NCI-H1048 (cell line): ENCODE data around the gene STK11.

Source experiments
- DNase-seq: peaks from one replicate; lab custom pipeline; 2025; lab: John Stamatoyannopoulos, UW

The STK11 gene

DNA sequence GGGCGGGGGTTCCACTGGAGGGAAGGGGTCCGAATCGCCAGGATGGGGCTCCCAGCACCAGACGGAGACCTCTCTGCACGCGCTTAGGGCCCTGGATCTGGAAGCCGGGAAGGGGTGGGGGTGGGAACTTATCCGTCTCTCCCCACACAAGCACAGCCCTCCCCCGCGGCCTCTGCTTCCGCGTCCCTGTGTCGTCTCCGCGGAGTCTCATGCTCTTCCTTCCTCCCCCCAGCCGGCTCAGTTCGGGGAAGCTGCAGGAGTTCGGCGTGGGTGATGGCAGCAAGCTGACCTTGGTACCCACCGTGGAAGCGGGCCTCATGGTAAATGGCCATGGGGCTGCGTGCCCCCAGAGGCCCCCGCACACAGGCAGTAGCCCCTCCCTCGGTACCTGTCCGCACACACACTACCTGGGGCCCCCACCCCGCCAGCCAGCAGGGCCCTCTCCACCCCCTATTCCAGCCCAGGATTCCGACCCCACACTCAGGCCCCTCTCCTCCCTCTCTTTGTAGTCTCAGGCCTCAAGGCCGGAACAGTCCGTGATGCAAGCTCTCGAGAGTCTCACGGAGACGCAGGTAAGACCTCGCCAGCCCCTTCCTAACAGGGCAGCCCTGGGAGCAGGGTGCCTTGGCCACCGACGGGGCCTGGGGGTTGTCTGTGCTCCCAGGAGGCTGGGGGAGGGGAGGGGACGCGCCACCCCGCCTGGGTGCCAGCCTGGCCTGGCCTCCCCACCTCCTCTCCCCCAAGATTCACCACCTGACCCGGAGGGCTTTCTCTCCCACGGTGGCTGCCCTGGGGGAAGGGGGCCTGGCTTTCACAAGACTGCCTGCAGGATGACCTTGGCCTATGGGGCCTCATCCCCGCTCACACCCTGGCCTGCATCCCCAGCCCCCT lies 46.0 kb downstream of the STK11 start:
- DNase-seq = no peak

DNA sequence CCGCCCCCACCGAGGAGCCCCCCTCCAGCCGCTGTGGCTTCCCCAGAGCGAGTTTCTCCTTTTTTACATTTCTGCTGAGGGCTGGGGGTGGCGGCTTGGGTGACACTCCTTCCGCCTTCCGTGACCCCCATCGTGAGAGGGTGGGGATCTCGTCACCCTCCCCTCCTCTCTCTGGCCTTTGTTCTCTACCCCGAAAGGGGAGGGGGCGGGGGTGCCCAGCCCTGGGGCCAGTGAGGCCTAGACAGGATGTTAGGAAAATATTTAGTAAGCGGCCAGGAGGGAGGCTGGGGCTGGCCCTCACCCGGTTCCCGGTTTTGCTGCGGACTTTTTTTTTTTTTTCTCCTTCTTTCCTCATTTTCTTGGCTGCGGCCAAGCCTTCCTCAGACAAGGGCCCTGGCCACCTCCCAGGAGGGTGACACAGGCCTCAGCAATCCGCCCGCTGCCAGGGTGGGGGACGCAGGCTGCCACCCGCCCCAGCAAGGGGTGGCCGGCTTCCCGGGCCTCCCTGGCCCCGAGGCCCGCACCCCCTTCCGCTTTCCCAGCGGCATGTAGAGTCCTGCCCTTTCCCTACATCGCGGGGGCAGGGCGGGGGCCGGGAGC lies 46.7 kb downstream of the STK11 start:
- DNase-seq = no peak

DNA sequence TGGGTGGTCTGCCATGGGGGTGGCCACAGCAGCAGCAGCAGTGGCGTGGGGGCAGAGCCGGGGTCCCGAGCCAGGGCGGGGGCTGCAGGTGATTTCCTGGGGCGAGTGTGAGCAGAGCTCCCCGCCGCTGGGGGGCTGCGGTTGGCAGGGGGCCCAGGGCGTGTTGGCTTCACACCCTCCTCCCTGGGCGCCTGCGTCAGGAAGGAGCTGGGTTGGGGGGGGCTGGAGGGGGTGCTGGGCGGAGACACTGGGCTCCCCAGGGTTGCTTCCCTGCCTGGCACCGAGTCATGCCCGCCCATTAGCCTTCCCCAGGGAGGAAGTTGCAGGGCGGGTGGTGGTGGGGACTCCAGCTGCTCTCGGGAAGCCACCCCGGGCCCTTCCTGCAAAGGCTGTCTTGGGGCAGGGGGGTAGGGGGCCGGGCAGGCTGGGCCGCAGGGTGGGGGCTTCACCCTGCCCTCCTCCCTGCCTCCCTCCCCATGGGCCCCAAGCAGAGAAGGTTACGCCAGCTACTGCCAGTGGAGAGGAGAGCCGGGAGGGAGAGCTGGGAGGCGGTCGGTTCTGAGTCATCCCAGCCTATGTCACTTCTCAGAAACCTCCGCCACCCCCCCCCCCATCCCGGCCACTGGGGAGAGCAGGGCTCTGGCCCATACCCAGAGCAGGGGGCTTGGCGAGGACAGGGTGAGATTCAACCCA lies 47.4 kb downstream of the STK11 start:
- no peak for DNase-seq

DNA sequence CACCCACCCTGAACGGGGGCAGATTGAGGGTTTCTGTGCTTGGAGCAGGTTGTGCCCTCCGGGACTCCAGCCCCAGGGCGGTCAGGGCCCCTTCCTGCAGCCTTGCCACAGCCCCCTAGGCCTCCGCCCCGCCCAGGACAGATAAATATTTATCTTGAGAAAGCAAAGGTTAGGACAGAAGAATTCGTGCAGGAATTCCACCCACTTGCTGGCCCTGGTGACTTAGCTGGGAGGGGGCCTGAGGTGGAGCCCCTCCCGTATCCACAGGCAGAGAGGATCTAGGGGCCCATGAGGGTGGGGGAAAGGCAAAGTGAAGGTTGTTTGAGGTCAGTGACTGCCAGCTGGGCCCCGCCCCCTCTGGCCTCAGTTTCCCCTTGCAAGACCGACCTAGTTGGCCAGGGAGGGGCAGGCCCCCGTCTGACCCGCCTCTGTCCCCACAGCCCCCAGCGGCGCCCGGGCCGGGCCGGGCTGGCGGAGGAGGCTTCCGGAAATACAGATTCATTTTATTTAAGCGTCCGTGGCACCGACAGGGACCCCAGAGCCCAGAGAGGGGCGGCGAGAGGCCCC lies 48.0 kb downstream of the STK11 start:
- DNase-seq = no peak

DNA sequence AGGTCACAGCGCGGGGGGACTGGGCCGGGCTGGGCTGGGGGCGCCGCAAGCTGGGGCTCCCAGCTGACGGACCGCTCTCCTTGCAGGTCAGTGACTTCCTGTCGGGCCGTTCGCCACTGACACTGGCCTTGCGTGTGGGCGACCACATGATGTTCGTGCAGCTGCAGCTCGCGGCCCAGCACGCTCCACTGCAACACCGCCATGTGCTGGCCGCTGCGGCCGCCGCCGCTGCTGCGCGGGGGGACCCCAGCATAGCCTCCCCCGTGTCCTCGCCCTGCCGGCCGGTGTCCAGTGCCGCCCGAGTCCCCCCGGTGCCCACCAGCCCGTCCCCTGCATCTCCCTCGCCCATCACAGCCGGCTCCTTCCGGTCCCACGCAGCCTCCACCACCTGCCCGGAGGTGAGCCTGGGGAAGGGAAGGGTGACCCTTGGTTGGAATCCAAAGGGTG lies 48.5 kb downstream of the STK11 start:
- no peak for DNase-seq

DNA sequence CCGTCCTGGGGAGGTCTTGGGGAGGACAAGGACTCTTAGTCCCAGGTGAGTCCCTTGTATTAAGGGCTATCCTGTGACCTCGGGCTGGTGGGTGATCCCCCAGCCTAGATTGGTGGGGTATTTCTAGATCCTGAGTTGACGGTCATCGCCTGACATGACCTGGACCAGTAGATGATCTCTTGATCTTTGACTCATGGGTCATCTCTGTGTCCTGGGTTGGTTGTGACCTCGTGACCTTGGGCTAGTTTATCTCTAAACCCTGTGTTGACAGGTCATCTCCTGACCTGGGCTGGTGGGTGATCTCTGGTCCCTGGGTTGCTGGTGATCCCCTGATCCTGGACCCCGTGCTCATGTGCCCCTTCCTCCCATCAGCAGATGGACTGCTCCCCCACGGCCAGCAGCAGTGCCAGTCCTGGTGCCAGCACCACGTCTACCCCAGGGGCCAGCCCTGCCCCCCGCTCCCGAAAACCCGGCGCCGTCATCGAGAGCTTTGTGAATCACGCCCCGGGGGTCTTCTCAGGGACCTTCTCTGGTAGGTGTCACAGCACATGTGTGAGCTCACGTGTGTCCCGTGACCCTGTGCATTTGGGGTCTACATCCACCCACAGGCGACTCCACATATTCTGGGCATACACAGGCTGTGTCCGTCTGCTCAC lies 49.1 kb downstream of the STK11 start:
- no peak for DNase-seq

DNA sequence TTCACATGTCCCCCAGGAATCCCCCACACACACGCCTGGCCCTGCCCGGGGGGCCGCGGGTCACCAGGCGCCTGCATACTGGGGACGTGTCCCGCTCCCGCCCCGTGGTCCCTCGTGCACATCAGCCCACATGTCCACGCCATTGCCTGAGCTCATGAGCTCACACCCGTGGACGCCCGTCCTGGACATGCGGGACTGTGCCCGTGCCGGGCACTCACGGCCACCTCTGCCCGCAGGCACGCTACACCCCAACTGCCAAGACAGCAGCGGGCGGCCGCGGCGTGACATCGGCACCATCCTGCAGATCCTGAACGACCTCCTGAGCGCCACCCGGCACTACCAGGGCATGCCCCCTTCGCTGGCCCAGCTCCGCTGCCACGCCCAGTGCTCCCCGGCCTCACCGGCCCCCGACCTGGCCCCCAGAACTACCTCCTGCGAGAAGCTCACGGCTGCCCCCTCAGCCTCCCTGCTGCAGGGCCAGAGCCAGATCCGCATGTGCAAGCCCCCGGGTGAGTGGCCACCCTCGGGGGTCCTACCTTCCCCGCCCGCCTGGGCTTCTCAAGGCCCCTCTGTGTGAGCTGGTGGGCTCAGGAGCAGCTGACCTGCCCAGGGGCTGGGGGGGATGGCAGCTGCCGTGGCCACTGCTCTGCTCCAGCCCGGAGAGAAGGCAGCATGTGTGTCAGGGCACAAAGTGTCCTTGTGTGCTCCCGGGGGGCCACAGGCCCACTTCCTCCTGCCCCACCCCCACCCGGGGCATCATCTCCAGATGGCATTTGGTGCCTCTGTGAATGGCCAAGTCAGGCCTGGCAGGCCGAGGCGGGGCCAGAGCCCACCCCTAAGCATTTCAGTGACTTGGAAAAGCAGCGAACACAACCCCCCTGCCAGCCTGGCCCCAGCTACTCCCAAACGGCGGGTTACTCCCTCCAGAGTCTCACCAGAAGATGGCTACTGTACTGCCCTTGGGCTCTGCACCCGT lies 49.9 kb downstream of the STK11 start:
- no peak for DNase-seq

DNA sequence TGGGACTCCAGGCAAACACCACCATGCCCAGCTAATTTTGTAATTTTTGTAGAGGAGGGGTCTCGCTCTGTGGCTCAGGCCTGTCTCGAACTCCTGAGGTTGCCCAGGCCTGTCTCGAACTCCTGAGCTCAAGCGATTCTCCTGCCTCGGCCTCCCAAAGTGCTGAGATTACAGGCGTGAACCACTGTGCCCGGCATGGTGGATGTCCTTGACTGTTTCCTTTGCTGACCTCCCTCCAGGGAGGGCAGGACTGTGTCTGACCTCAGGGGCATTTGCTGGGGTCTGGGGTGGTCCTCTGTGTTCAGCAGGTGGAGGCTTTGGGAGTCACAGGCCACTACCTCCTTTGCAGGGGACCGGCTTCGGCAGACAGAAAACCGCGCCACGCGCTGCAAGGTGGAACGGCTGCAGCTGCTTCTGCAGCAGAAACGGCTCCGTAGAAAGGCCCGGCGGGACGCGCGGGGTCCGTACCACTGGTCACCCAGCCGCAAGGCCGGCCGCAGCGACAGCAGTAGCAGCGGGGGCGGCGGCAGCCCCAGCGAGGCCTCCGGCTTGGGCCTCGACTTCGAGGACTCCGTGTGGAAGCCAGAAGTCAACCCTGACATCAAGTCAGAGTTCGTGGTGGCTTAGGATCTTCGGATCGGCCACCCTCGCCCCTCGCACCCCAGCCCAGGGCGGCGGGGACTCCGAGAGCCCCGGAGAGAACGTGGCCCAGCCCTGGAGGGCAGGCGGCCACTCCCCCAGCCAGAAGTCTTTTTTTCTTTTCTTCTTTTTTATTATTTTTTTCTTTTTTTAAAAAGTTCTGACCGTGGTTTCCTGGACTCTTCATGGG lies 51.3 kb downstream of the STK11 start:
- no peak for DNase-seq

DNA sequence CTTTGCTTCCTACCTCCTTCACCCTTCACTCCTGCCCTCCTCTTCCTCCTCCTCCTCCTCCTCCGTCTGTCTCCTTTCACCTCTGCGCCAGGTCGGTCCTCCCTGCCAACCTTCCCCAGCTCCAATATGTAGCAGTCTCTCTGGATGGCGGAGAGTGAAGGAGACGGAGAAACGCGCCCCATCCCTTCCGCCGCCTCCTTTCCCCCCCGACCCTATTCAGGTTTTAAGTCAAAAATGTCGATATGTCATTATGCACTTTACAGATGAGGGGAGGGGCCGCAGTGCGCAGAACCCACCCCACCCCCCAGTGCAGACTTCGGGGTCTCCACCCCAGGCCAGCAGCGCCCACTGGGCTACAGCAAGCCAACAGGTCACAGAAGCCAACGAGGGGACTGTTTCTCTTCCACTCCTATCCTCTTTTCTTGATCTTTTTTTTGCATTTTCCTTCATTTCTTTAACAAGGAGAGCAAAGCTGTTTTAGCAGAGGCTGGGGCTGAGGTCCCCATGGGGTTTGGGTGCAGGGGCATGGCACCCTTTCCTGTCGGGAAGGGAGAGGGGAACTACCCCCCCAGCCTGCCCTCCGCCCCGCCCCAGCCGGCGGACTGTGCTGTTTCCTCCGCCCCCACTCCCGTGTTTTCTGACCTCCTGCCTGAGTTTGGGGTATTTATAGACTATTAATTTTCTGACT lies 52.0 kb downstream of the STK11 start:
- no peak for DNase-seq

DNA sequence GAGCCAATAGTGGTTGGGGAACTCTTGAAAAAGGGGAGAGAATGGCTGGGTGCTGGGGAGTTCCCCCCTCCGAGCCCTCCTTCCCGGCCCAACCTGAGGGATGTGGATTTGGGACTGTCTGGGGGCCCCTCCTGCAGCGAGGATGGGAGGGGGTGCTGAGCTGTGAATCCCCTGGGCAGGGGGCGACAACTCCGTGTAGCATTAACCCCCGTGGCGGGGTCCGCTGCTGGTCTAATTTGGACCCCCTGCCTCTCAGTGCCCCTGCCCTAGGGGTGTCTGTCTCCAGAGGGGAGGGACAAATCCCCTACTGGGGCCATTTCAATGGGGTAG lies 52.5 kb downstream of the STK11 start:
- no peak for DNase-seq

DNA sequence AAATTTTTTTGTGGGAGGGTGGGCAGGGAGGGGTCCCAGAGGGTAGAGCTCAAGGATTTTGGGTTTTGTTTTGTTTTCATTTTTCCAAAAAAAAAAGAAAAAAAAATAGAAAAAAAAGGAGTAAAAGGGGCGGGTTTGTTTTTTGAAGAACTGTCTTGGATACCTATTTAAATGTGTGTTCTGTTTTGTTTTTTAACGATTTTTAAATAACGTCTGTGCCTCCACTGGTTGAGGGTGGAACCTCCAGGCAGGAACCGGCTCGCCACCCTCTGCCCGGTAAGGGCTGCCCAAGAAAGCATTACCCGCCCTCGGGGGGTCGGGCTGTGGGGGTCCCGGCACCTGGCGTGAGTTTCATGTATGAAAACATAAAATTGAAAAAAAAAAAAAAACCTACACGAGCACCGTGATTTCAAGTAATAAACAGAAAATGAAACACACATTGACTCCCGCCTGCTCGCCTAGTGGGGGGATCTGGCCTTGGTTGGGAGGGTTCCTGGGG lies 53.2 kb downstream of the STK11 start:
- DNase-seq = no peak

DNA sequence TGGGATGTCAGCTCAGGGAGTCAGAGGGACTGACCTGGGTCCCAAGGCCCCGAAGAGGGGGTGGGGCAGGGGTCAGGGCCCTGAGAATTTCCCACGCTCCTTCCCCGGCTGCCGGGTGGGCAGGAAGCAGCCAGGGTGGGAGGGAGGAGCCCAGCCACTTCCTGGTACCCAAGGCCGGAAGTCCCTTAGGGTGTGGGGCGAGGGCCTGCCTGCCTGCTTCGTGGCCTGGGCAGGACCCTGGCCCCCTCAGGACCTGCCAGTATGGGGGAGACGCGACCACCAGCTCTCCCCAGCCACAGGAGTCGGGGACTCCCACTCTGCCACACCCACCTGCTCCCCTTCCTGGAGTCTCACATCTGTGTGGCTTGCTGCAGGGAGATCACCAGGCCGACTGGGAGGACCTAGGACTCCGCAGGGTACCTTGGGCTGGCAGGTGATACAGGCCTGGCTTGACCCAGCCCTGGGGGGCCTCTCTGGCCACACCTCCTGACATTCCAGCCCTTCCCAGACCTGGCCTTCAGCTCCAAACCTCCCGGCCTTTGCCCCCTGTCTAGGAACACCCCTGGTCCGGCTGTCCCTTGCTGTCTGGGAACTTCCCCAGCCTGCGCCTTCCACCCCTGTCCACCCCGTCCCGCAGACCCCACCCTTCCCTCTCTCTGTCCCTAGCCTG lies 53.8 kb downstream of the STK11 start:
- DNase-seq = no peak

DNA sequence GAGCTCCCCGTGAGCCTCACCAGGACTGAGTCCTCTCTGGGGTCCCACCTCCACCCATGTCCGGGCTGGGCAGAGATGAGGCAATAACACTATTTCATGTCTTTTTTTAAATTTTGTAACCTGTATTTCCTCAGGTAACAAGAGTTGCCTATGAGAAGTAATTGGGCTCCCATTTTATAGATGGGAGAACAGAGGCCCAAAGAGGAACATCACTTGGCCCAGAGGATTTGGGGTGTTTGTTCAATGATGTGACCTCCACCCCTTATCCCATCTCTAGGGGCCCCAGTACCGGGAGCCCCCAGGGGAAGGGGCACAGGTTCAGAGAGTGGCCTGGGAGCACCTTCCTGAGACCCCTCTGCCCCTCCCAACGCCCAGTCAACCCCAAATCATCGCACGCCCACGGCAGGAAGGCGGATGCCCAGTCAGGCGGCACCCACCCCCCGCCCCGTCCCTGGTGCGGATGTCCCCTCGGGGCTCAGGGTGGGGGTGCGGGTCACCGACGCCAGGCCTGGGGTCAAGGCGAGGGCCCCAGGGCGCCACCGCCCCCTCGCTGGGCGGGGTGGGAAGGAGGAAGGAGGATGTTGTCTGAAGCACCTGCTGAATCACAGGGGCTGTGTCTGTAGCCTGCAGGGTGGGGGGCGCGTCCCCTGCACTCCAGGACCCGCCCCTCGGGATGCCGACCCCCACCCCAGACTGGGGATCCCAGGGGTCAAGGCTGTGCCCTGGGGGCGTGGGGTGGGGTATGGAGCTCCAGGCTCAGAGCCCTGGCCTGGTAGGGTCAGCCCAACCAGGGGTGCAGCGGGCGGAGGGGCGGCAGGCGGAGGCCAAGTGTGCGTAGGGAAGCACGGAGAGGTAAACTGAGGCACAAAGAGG lies 54.5 kb downstream of the STK11 start:
- no peak for DNase-seq

DNA sequence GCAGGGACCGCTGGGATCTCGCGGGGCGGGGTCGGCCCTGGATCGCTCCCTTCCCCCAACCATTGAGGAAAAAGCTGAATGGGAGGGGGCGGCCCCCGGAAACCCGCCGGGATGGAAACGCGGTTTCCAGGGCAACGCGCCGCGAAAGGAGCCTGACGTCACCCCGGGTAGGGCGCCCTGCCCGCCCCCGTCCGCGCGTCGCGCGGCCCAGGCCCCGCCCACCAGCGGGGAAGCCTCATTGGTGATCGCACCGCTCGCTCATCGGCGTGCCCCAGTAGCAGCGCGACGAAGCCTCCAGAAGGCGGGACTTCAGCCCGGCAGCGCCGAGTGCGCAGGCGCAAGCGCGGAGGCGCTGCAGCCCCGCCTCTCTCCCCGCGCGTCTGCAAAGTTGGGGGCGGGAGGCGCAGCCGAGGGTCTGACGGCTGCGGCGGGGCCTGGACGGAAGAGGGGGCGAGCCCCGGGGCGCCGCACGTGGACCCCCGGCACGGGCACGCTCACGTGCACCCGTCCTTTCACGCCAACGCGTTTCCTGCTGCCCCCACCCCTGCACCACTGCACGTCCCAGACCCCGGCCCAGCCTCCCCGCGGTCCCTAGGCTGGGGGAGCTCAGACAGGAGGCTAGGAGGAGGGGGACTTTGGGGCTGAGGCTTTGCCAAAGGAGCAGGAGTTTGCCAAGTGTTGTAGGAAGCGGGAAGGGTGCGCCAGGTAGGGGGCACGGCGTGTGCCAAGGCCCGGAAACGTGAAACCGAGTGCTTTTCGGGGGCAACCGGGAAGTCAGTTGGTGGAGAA lies 55.4 kb downstream of the STK11 start:
- DNase-seq = peak; percentile 81

DNA sequence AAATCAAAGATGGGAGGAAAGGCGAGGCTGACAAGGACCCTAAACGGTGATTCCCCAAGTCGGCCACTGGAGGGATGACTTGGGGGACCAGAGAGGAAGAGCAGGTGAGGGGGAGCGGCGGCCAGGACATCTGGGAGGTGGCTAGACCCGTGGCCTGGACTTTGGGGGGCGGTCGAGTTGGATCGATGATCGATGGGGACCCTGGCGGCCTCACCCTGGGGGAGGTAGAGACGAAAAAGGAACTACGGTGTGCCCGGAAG lies 55.9 kb downstream of the STK11 start:
- DNase-seq = no peak

DNA sequence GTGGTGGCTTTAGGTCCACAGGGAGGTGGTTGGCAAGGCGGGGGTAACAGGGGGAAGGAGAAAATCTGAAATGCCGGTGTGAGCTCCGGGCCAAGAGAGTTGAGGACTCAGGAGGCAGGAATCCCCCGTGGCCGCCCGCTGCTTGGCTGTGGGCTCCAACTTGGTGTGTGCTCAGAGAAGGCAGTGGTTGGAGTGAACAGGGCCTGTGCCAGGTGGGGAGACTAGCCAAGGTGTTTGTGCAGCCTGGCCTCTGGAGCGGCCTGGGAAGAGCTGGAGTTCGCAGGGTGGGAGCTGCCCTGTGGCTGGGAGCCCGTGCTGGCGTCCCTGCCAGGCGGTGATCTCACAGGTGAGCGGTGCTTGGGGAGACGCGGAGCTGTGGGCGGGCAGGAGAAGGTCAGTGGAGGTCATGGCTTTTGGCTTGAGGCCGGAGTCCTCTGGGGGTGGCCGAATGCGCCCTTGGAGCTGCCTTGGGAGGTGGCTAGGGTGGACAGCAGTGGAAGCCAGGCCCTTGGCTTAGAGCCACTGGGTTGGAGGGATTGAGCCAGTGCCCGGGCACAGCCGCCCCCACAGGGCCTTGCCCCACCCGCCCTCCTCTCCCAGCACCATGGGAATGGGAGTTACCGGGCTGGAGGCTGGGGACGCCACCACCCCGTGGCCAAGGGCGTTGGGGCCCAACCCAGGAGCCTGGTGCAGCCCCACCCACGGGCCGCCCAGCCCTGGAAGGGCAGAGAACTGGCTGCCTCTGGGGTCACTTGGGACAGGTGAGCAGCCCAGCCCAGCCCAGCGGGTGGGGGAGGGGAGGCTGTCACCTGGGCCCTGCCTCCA lies 56.4 kb downstream of the STK11 start:
- no peak for DNase-seq
